K562 (cell line): ENCODE results near the gene DIO3. TPM values are rescaled to one million over a fixed set of nuclear protein-coding genes. Genes with fewer than 3 reads are reported as not detected.

Experiments
- ATAC-seq: fragments of 200-7000 bp; cut with Tn5 transposase; 3 replicates; pipeline ENCODE4 v1.9.1; 2020; ENCODE audit warnings: moderate library complexity
- BruUV-seq: library from RNA; stranded (reverse); fragments of 400-500 nt; replicated peaks from 2 replicates; lab custom pipeline; 2021; lab: Mats Ljungman, UMichigan
- CTCF ChIA-PET: fragments of 300-600 bp; formaldehyde crosslinking; extraction: SDS; loops from one replicate; lab custom pipeline; 2021; ENCODE audit warnings: low intra/inter-chr PET ratio; lab: Yijun Ruan, JAX
- POLR2A ChIA-PET: fragments of 300-600, 350-650 bp; sonication (Branson Sonifier 250); formaldehyde crosslinking; extraction: SDS; loops from one replicate; lab custom pipeline; 2021; ENCODE audit warnings: antibody characterized with exemption, inconsistent platforms; lab: Yijun Ruan, JAX
- DNase-seq, 4 experiments: peaks; one replicate each; pipeline versions ENCODE4 v3.0.0 to v3.0.0-alpha.2; 2011 to 2018; ENCODE audit warnings: low spot score in 3 of 4, mixed read lengths in 3 of 4; ENCODE audit errors: extremely low read depth in 1 of 4
- FAIRE-seq: peaks from 2 replicates; lab custom pipeline; 2011; peaks lifted over from hg19 to GRCh38; lab: Jason Lieb, UNC
- H2AFZ ChIP-seq: 2 replicates; pipeline ENCODE4 v1.6.0; 2011; ENCODE audit warnings: low read depth, low read length, control low read depth, inconsistent platforms
- H3K27ac ChIP-seq: fragments of 200-600 bp; 3 replicates; pipeline ENCODE4 v1.8.0; 2011; ENCODE audit warnings: low read depth, mild to moderate bottlenecking, control low read depth, inconsistent platforms, low read length, moderate library complexity, mixed read lengths; ENCODE audit errors: extremely low read depth
- H3K27me3 ChIP-seq, 2 experiments: fragments of 300-600 bp in 1 of 2; 2 replicates in 1 of 2; 3 replicates in 1 of 2; pipeline versions ENCODE4 v1.6.0 to v1.8.0; 2011; ENCODE audit warnings: inconsistent platforms in 2 of 2, low read length in 2 of 2, mild to moderate bottlenecking in 1 of 2, mixed read lengths in 1 of 2, moderate library complexity in 1 of 2; ENCODE audit not compliant: control insufficient read depth in 2 of 2, insufficient read depth in 2 of 2
- H3K36me3 ChIP-seq: fragments of 300-600 bp; 3 replicates; pipeline ENCODE4 v1.8.0; 2011; ENCODE audit warnings: mild to moderate bottlenecking, low read length, inconsistent platforms; ENCODE audit not compliant: control insufficient read depth, insufficient read depth
- H3K4me1 ChIP-seq, 2 experiments: fragments of 200-600 bp in 1 of 2; replicated peaks in 1 of 2; 2 replicates in 1 of 2; 3 replicates in 1 of 2; pipeline versions ENCODE4 v1.5.1 to v1.8.0; 2011; ENCODE audit warnings: inconsistent platforms in 2 of 2, low read length in 2 of 2, mild to moderate bottlenecking in 1 of 2, mixed read lengths in 1 of 2, moderate library complexity in 1 of 2; ENCODE audit not compliant: control insufficient read depth in 2 of 2, insufficient read depth in 2 of 2
- H3K4me2 ChIP-seq: 2 replicates; pipeline ENCODE4 v1.6.1; 2011; ENCODE audit warnings: low read length, control low read depth, inconsistent platforms, mixed read lengths; ENCODE audit not compliant: insufficient read depth
- H3K4me3 ChIP-seq: fragments of 200-600 bp; sonication (generic), shearing (Covaris generic); 2 replicates; pipeline ENCODE4 v1.5.1; 2016; ENCODE audit warnings: control low read depth, inconsistent platforms
- H3K79me2 ChIP-seq: fragments of 200-600 bp; 3 replicates; pipeline ENCODE4 v1.8.0; 2011; ENCODE audit warnings: low read length, inconsistent platforms; ENCODE audit not compliant: control insufficient read depth, insufficient read depth
- H3K9ac ChIP-seq, 2 experiments: 2 replicates each; pipeline versions ENCODE4 v1.6.0 to v1.6.1; 2011; ENCODE audit warnings: low read depth in 2 of 2, low read length in 2 of 2, control low read depth in 1 of 2, inconsistent platforms in 1 of 2, mild to moderate bottlenecking in 1 of 2, mixed read lengths in 1 of 2; ENCODE audit not compliant: insufficient read depth in 1 of 2
- H3K9me1 ChIP-seq: one replicate; pipeline ENCODE4 v1.6.0; 2011; ENCODE audit warnings: inconsistent platforms, mild to moderate bottlenecking, low read length, moderate library complexity; ENCODE audit not compliant: control insufficient read depth, insufficient read depth
- H3K9me3 ChIP-seq: replicated peaks from 2 replicates; pipeline ENCODE4 v1.5.1; 2011; ENCODE audit warnings: low read depth, low read length, inconsistent platforms; ENCODE audit not compliant: control insufficient read depth, insufficient read depth
- H4K20me1 ChIP-seq: replicated peaks from 2 replicates; pipeline ENCODE4 v1.6.1; 2011; ENCODE audit warnings: low read length, inconsistent platforms, mixed read lengths; ENCODE audit not compliant: control insufficient read depth, insufficient read depth
- GABPB2 ChIP-seq: fragments of 250-450 bp; sonication (Bioruptor Pico); conservative IDR thresholded peaks from 2 replicates; pipeline ENCODE4 v1.5.1; 2021; ENCODE audit warnings: mild to moderate bottlenecking
- MEF2D ChIP-seq: conservative IDR thresholded peaks from 2 replicates; pipeline ENCODE4 v1.6.1; 2016; ENCODE audit warnings: low read depth, missing genetic modification characterization, missing compliant biosample characterization
- MIER1 ChIP-seq: fragments of 450-650 bp; IDR thresholded peaks from 2 replicates; pipeline ENCODE4 v1.6.1; 2016; ENCODE audit warnings: antibody characterized with exemption, mild to moderate bottlenecking, low read depth
- SIN3B ChIP-seq: fragments of 450-650 bp; IDR thresholded peaks from 2 replicates; pipeline ENCODE4 v1.6.1; 2017; ENCODE audit warnings: low read depth, mild to moderate bottlenecking, moderate library complexity
- TBP ChIP-seq: optimal IDR thresholded peaks from 2 replicates; pipeline ENCODE3; 2011; ENCODE audit warnings: low read depth, low read length, improper control_type of control experiment
- ZNF263 ChIP-seq: sonication (generic); formaldehyde crosslinking; IDR thresholded peaks from 2 replicates; pipeline ENCODE4 v1.8.0; 2022; ENCODE audit warnings: mild to moderate bottlenecking, missing genetic modification reagents, borderline replicate concordance
- ZNF780A ChIP-seq: fragments of 250-450 bp; sonication (Bioruptor Pico); IDR thresholded peaks from 2 replicates; pipeline ENCODE4 v1.5.0; 2021; ENCODE audit warnings: mild to moderate bottlenecking
- WGBS: fragments of 100-300 bp; shearing (Covaris generic); methylation state at CpG from one replicate; pipeline ENCODE4 v1.1.6; 2016; ENCODE audit warnings: low coverage, mixed read lengths; ENCODE audit not compliant: insufficient coverage; ENCODE audit errors: missing lambda C conversion rate; 5-methylcytosine and 5-hydroxymethylcytosine counted together
- in situ Hi-C: fragments of 300-500 bp; cut with MboI; formaldehyde crosslinking; loops from 4 replicates; pipeline ENCODE4 v1.15.0; 2018; ENCODE audit warnings: inconsistent platforms, mixed read lengths
- intact Hi-C: fragments of 100-400 bp; cut with micrococcal nuclease; formaldehyde crosslinking; loops from 2 replicates; pipeline ENCODE4 v1.14.2; 2022
- polyA plus RNA-seq, 8 experiments: library from polyadenylated mRNA; depleted of rRNA in 4 of 8; stranded (reverse) in 5 of 8; unstranded in 3 of 8; fragments of >200 nt; fragmentation: Nextera tagmentation in 2 of 8; fragmentation: Illumina TruSeq in 1 of 8; extraction: Ambion mirVana in 2 of 8; extraction: Trizol in 1 of 8; gene quantifications; 2 replicates each; pipeline versions ENCODE4 v1.2.1 to v1.2.3, GENCODE V29; 2011 to 2014; ENCODE audit warnings: inconsistent platforms in 1 of 8, missing spikeins in 1 of 8
- total RNA-seq, 7 experiments: library from RNA; depleted of rRNA in 6 of 7; stranded (reverse); fragments of >200 nt in 6 of 7; fragmentation: Illumina TruSeq in 2 of 7; extraction: Trizol in 2 of 7; gene quantifications; 2 replicates each; pipeline versions ENCODE4 v1.2.1 to v1.2.3, GENCODE V29; 2011 to 2021; ENCODE audit warnings: low replicate concordance in 1 of 7
- TF ChIP-seq, protein P1 (sequence below): sonication (generic); IDR thresholded peaks from 2 replicates; pipeline ENCODE4 v1.6.1; 2016
- TF ChIP-seq, protein P2 (sequence below): fragments of 450-650 bp; formaldehyde crosslinking; IDR thresholded peaks from 2 replicates; pipeline ENCODE4 v1.4.0; 2020; ENCODE audit warnings: mild to moderate bottlenecking, mixed read lengths

Gene DIO3
- total and polyA plus RNA-seq, 9 of the 15 experiments (the other 6 are each of a cell fraction or from before 2014, with no cell fraction given): not detected

DNA sequence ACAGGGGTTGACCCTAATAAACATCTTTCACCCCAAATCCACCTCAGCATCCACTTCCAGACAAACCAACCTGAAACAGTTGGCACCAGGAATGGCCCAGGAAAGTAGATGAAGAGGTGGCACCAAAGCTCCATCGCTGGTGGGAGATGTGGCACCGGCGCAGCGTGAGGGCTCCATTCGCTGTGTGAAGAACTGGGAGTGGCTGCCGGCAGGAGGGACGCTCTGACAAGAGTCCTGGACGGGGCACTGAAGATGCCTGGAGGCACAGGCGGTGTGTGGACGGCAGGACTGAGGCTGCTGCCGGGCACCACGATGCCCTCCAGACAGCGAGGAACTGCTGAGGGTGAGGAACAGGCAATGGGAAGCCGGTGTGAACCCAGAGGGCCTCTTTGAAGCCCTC is 29.3 kb downstream of the DIO3 start:
- Histone ChIP-seq H3K4me1 (no peaks in the 10 kb centered on the region; a peak in 1 of 5 replicates), H3K4me3 (no peak overlapping the region), H3K9me3 (no peaks in the 10 kb centered on the region), H3K79me2 (no peaks in the 10 kb centered on the region), H3K4me2 (no peak overlapping the region), H3K27me3 (peaks cover 0 to 11% of the 10 kb centered on the region in 2 experiments; a peak in 1 of 5 replicates), H3K9ac (no peak overlapping the region), H3K9me1 (no peaks in the 10 kb centered on the region), H3K36me3 (no peaks in the 10 kb centered on the region), H4K20me1 (no peaks in the 10 kb centered on the region), H3K27ac (no peak overlapping the region), H2AFZ (no peak overlapping the region)
- no TSS peak for BruUV-seq
- TF ChIP-seq MEF2D (tag) (no peak), GABPB2 (CRISPR knock-in tag) (no peak), MIER1 (no peak), ZNF780A (CRISPR knock-in tag) (no peak)
- TF ChIP-seq, protein P1, sequence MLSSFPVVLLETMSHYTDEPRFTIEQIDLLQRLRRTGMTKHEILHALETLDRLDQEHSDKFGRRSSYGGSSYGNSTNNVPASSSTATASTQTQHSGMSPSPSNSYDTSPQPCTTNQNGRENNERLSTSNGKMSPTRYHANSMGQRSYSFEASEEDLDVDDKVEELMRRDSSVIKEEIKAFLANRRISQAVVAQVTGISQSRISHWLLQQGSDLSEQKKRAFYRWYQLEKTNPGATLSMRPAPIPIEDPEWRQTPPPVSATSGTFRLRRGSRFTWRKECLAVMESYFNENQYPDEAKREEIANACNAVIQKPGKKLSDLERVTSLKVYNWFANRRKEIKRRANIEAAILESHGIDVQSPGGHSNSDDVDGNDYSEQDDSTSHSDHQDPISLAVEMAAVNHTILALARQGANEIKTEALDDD: no peak
- FAIRE-seq: no peak
- in situ Hi-C loops: no loop called here
- CTCF ChIA-PET: no interaction called here
- intact Hi-C loops: no loop called here
- POLR2A ChIA-PET: interaction anchor here (0.6 kb wide), 1 partner anchor 492 kb away, joined by 3 read pairs; no protein-coding TSS in a partner anchor
- DNase-seq: no peak
- ATAC-seq: no peak
- WGBS: 14% methylated on average over 13 of the region's 14 CpGs

DNA sequence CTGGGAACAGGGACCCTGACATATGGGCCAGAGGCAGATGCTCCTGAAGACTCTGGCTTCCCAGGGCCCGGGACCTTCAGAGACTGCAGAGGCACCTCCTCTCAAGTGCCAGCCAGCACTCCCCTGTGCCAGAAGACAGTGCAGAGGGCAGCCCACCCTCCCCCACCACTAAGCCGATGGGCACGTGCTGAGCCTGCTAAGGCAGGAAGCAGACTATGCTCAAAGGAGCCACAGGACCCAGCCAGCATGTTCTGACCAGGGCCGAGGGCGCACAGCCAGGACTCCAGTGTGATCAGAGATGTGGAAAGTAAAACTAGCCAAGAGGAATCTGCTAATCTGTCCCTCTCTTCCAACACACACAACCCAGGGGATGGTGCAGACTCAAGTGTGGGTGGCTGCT is 29.8 kb downstream of the DIO3 start:
- no peaks in the 10 kb centered on the region for H3K36me3 ChIP-seq
- POLR2A ChIA-PET: no interaction called here
- H3K79me2 ChIP-seq: no peaks in the 10 kb centered on the region
- TF ChIP-seq TBP: no peak
- TF ChIP-seq, protein P2, sequence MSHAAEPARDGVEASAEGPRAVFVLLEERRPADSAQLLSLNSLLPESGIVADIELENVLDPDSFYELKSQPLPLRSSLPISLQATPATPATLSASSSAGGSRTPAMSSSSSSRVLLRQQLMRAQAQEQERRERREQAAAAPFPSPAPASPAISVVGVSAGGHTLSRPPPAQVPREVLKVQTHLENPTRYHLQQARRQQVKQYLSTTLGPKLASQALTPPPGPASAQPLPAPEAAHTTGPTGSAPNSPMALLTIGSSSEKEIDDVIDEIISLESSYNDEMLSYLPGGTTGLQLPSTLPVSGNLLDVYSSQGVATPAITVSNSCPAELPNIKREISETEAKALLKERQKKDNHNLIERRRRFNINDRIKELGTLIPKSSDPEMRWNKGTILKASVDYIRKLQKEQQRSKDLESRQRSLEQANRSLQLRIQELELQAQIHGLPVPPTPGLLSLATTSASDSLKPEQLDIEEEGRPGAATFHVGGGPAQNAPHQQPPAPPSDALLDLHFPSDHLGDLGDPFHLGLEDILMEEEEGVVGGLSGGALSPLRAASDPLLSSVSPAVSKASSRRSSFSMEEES (CRISPR knock-in tag): no peak
- no peak for TF ChIP-seq SIN3B
- TF ChIP-seq ZNF263: no peak
- TF ChIP-seq, all 486 proteins: peak for 0
- Histone ChIP-seq H2AFZ (no peak overlapping the region), H3K27me3 (peaks cover 0 to 11% of the 10 kb centered on the region in 2 experiments; a peak in 1 of 5 replicates), H3K4me2 (no peak overlapping the region), H3K9ac (no peak overlapping the region), H3K9me3 (no peaks in the 10 kb centered on the region), H3K4me3 (no peak overlapping the region), H4K20me1 (no peaks in the 10 kb centered on the region), H3K27ac (no peak overlapping the region), H3K9me1 (no peaks in the 10 kb centered on the region), H3K4me1 (no peaks in the 10 kb centered on the region; a peak in 1 of 5 replicates)
- FAIRE-seq: no peak
- no TSS peak for BruUV-seq
- no peak for DNase-seq
- in situ Hi-C loops: no loop called here
- 13% methylated on average over 3 of the region's 5 CpGs for WGBS
- CTCF ChIA-PET: no interaction called here
- no peak for ATAC-seq
- intact Hi-C loops: no loop called here
